Effector memory CD4-positive, alpha-beta T cell (primary cell): Measurements from ENCODE around the gene SSR4.
"Not testable (repeated sequence)": the region's sequence is repeated elsewhere in the genome, so short reads cannot be mapped to it uniquely, and the experiment has no call there.

Experiments used
- DNase-seq, 3 donors: peaks; one replicate each; pipeline ENCODE4 v3.0.0-alpha.2; 2020
- H3K27ac ChIP-seq: 2 replicates; pipeline ENCODE4 v1.7.0; 2013; ENCODE audit warnings: mild to moderate bottlenecking, low read length, moderate library complexity; ENCODE audit not compliant: insufficient read depth, poor library complexity, severe bottlenecking
- H3K27me3 ChIP-seq: replicated peaks from 2 replicates; pipeline ENCODE4 v1.7.0; 2013; ENCODE audit warnings: mild to moderate bottlenecking, low read length; ENCODE audit not compliant: insufficient read depth, control insufficient read depth, poor library complexity, severe bottlenecking
- H3K36me3 ChIP-seq: 2 replicates; pipeline ENCODE4 v1.7.0; 2013; ENCODE audit warnings: mild to moderate bottlenecking, low read length, moderate library complexity; ENCODE audit not compliant: control insufficient read depth, insufficient read depth
- H3K4me1 ChIP-seq: 2 replicates; pipeline ENCODE4 v1.7.0; 2013; ENCODE audit warnings: low read length, mild to moderate bottlenecking; ENCODE audit not compliant: control insufficient read depth, insufficient read depth, poor library complexity, severe bottlenecking
- H3K4me3 ChIP-seq: 2 replicates; pipeline ENCODE4 v1.7.0; 2013; ENCODE audit warnings: low read length, low read depth, mild to moderate bottlenecking; ENCODE audit not compliant: insufficient read depth, poor library complexity, severe bottlenecking
- H3K9me3 ChIP-seq: 2 replicates; pipeline ENCODE4 v1.7.0; 2013; ENCODE audit warnings: mild to moderate bottlenecking, low read length, moderate library complexity; ENCODE audit not compliant: control insufficient read depth

Gene SSR4

DNA sequence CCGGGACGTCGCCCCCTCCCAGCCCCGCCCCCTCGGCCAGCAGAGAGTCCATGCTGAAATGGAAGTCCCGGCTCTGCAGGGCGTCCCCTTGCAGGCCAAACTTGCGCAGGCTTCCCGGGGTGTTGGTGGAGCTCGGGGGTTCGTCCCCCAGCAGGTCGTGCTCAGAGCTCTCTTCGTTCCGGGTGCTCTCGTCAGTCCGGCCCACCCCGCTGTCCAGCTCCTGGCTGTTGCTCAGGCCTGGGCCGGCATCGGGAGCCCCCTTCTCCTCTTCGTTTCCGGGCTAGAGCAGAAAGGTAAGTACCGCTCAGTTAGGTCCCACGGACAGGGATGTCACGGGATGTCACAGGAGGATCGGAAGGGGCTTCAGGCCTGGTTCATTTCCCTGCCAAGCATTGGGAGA, 10.2 kb downstream of the SSR4 start:
- Histone ChIP-seq H3K9me3 (no peaks in the 10 kb centered on the region), H3K27me3 (no peaks in the 10 kb centered on the region), H3K36me3 (no peaks in the 10 kb centered on the region), H3K4me1 (no peaks in the 10 kb centered on the region), H3K27ac (no peak overlapping the region), H3K4me3 (no peak overlapping the region)
- DNase-seq, result no peak

DNA sequence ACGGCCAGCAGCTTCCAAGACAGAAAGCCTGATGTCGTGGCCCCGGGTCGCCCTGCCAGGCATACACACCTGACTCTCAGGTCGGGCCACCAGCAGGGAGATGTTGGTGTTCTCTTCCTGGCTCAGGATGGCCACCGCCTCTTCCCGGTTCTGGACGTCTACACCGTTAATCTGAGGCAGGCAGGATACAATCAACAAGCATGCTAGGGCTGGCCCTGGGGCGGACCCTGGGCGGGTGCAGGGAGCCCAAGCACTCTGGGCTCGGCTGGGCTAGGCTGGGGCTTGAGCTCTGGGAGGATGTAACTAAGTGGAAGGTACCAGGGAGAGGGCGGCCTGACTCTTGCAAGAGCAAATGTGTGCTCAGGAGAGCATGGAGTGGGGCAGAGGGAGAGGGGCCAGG, 11.0 kb downstream of the SSR4 start:
- Histone ChIP-seq H3K27me3 (no peaks in the 10 kb centered on the region), H3K27ac (no peak overlapping the region), H3K9me3 (no peaks in the 10 kb centered on the region), H3K4me1 (no peaks in the 10 kb centered on the region), H3K36me3 (no peaks in the 10 kb centered on the region), H3K4me3 (no peak overlapping the region)
- DNase-seq, result no peak

DNA sequence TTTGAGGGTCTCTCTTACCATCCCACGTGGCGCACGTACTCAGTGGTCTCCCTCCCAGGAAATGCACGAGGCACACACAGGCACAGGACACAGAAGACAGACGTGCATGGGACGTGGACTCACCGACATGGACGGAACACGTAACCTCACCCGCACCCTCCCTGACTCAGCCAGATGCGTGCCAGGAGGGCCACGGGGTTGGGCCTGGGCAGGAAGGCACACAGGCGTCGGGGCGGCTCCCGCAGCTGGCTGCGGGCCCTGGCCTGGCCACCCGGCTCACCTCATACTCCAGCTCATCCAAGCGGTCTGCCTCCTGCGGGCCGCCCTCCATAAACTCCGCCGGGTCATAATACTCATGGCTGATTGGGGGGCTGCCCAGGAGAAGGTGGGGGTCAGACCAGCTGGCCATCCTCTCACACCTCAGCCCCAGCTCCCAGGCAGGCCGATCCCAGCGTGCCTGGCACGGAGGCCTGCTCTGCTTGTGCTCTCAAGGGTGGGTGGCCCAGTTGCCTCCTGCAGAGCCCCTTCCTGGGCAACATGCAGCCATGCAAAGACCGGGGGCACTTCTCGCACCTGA, 12.6 kb downstream of the SSR4 start:
- H3K4me1 ChIP-seq, result no peaks in the 10 kb centered on the region
- H3K4me3 ChIP-seq, result no peak overlapping the region
- H3K27ac ChIP-seq, result no peak overlapping the region
- DNase-seq, result no peak
- no peaks in the 10 kb centered on the region for H3K36me3 ChIP-seq
- no peaks in the 10 kb centered on the region for H3K9me3 ChIP-seq
- no peaks in the 10 kb centered on the region for H3K27me3 ChIP-seq

- H3K9me3 ChIP-seq, result no peaks in the 10 kb centered on the region
Measured at GRCh38 chrX:153807976-153808375, 13.5 kb downstream of the SSR4 start.

GRCh38 chrX:153812220-153812619, 17.8 kb downstream of the SSR4 start:
- Histone ChIP-seq H3K9me3 (no peaks in the 10 kb centered on the region), H3K36me3 (no peaks in the 10 kb centered on the region), H3K27me3 (no peaks in the 10 kb centered on the region), H3K4me1 (peaks cover 9% of the 10 kb centered on the region), H3K4me3 (no peak overlapping the region), H3K27ac (no peak overlapping the region)
- no peak for DNase-seq

More at GRCh38 chrX:153807976-153808375, 13.5 kb downstream of the SSR4 start:
- no peak for DNase-seq
- Histone ChIP-seq H3K4me3 (no peak overlapping the region), H3K4me1 (no peaks in the 10 kb centered on the region), H3K36me3 (no peaks in the 10 kb centered on the region), H3K27me3 (no peaks in the 10 kb centered on the region), H3K27ac (no peak overlapping the region)

DNA sequence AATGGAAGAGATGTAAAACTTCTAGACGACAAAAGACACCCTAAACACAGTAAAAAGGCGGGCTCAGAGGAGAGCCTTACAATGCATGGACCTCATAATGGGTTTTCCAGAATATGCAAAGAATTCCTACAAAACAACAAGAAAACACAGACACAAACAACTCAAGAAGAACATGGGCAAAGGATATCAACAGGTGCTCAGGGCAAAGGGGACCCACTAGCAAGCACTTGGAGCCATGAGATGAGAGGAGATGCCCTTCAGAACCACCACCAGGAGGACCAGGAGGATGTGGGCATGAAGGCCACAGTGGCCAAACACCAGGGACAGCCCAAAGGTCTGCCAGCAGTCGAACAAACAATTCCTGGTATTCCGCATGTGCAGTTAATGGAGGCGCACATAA, 18.7 kb downstream of the SSR4 start:
- no peaks in the 10 kb centered on the region for H3K27me3 ChIP-seq
- no peak overlapping the region for H3K27ac ChIP-seq
- peaks cover 10% of the 10 kb centered on the region for H3K4me1 ChIP-seq
- no peaks in the 10 kb centered on the region for H3K36me3 ChIP-seq
- H3K9me3 ChIP-seq, result no peaks in the 10 kb centered on the region
- no peak for DNase-seq
- H3K4me3 ChIP-seq, result no peak overlapping the region

DNA sequence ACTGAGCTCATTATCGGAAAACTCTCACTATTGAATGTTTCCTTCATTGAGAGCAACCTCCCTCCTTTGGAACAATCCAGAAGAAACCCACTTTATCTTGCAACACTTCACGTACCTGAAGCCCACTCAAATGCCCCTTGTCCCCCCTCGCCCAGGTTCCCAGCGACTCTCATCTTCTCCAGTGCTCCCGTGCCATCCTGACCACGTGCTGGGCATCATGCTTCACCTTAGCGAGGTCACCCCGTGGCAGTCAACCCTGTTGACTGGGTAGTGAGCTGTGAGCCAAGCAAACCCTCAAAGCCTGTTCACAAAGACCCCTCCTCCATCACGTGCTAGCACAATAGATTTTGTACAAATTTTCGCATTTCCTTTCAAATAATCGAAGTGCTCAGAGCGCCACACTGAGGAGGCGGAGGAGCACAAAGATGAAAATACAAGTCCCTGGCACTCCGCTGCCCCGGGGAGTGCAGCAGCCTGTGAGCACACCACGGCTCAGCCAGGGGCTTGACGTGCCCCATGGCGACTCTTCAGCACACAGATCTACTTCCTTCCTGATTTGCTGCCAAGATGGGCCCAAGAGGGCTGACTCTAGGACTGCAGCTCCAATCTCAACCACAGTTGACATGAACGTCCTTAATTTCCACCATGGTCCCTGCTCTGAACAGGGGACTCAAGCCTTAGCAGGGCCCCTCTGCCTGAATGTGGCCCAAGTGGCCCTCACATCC, 20.3 kb downstream of the SSR4 start:
- no peak overlapping the region for H3K27ac ChIP-seq
- no peak for DNase-seq
- H3K4me3 ChIP-seq, result no peak overlapping the region
- H3K27me3 ChIP-seq, result no peaks in the 10 kb centered on the region
- H3K9me3 ChIP-seq, result no peaks in the 10 kb centered on the region
- peaks cover 17% of the 10 kb centered on the region for H3K4me1 ChIP-seq
- H3K36me3 ChIP-seq, result no peaks in the 10 kb centered on the region

GRCh38 chrX:153816831-153817690, 22.6 kb downstream of the SSR4 start:
- H3K27me3 ChIP-seq, result no peaks in the 10 kb centered on the region
- no peaks in the 10 kb centered on the region for H3K9me3 ChIP-seq
- H3K4me3 ChIP-seq, result peak overlapping the region; percentile 7
- DNase-seq, result peak in 2 of 3 donors; percentile 14 to 19
- no peaks in the 10 kb centered on the region for H3K36me3 ChIP-seq
- H3K27ac ChIP-seq, result no peak overlapping the region
- H3K4me1 ChIP-seq, result peaks cover 28% of the 10 kb centered on the region

- H3K27ac ChIP-seq, H3K27me3 ChIP-seq, DNase-seq, H3K4me3 ChIP-seq, H3K36me3 ChIP-seq, H3K9me3 ChIP-seq: not testable (repeated sequence)
- H3K4me1 ChIP-seq, result peaks cover 33% of the 10 kb centered on the region
Measured at GRCh38 chrX:153818064-153818463, 23.6 kb downstream of the SSR4 start.
